Lower leg skin (tissue), 3 donors: ENCODE measurements around the gene MPIG6B.

ENCODE experiments used
- POLR2A ChIP-seq, 2 donors: fragments of 450-650 bp; IDR thresholded peaks; one replicate each; pipeline ENCODE4 v1.6.1; 2016 to 2017; ENCODE audit warnings: antibody characterized with exemption in 2 of 2, mild to moderate bottlenecking in 1 of 2, moderate library complexity in 1 of 2
- TF ChIP-seq, protein P1 (sequence below), 3 donors: fragments of 450-650 bp; IDR thresholded peaks; one replicate each; pipeline ENCODE4 v1.5.1; 2016; ENCODE audit warnings: antibody characterized with exemption in 3 of 3, mild to moderate bottlenecking in 3 of 3, moderate library complexity in 2 of 3

DNA sequence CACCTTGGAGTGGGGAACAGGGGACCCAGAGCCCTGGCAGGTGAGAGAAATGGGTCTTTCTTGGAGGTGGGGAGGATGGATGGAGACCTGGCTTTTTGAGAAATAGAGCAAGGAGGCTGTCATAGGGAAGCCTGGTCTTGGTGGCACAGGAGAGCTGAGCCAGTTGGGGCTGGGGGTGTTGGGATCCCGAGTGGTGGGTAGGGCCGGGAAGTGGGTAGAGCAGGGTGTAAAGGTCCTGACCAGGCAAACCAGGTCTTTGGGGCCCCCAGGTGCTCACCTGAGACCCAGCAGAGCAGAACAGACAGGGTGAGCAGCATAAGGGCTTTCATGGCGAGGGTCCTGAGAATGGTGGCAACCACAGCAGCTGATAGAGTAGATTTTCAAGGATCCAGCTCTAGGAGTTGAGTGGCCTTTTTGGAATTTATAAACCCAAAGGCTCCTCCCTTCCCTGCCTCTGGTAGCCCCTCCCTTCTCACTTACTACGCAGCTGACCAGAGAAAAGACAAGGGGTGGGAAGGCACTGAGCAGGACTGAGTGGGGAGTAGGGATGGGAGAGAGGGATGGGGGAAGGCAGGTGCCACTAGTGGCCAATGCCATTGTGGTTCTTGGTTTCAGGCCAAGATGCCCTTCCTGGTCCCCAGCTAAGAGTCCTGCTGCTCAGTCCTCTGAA lies 1.7 kb upstream of the MPIG6B start, which contains the start of gene LY6G6C:
- no peak for TF ChIP-seq POLR2A (IDR thresholded peaks at IDR 0.05)
- TF ChIP-seq, protein P1, sequence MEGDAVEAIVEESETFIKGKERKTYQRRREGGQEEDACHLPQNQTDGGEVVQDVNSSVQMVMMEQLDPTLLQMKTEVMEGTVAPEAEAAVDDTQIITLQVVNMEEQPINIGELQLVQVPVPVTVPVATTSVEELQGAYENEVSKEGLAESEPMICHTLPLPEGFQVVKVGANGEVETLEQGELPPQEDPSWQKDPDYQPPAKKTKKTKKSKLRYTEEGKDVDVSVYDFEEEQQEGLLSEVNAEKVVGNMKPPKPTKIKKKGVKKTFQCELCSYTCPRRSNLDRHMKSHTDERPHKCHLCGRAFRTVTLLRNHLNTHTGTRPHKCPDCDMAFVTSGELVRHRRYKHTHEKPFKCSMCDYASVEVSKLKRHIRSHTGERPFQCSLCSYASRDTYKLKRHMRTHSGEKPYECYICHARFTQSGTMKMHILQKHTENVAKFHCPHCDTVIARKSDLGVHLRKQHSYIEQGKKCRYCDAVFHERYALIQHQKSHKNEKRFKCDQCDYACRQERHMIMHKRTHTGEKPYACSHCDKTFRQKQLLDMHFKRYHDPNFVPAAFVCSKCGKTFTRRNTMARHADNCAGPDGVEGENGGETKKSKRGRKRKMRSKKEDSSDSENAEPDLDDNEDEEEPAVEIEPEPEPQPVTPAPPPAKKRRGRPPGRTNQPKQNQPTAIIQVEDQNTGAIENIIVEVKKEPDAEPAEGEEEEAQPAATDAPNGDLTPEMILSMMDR (IDR thresholded peaks at IDR 0.05): no peak
